ENCODE results near the gene AAMDC. TPM values are rescaled to one million over a fixed set of nuclear protein-coding genes. Genes with fewer than 3 reads are reported as not detected.

The AAMDC gene
- total and polyA plus RNA-seq, 2 donors (not counting 1 experiment from before 2014, with no cell fraction given): 39.6 to 98.4 TPM

DNA sequence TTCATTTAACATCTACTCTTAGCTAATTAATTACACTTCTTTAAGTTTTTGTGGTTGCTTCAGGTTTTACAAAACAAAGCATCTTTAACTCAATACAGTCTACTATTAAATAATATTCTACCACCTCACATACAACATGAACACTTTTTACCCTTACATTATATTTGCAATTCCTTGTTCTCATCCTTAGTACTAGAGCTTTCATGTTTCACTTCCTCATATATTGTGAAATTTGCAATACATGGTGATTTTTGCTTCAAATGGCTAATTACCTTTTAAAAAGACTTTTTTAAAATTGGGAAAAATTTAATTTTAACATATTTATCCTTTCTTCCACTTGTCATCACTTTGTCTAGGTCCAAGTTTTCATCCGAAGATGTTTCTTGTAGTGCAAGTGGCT lies 37.9 kb upstream of the AAMDC start:
- Histone ChIP-seq H3K9ac (ENCODE audit: insufficient read depth, low read length) (no peak overlapping the region), H3K4me3 (replicated peaks in 1 of 4; ENCODE audit: control extremely low read depth in 1 of 4, insufficient read depth in 1 of 4, low read depth in 3 of 4, low read length in 4 of 4) (no peak overlapping the region), H3K27ac (ENCODE audit: insufficient read depth, low read length) (no peak overlapping the region), H3K4me2 (ENCODE audit: extremely low read depth, insufficient read depth, low read length) (no peak overlapping the region), H3K4me1 (ENCODE audit: control insufficient read depth, extremely low read depth, insufficient read depth, low read length) (no peaks in the 10 kb centered on the region), H4K20me1 (ENCODE audit: control insufficient read depth, extremely low read depth, insufficient read depth, low read length) (peaks cover 3% of the 10 kb centered on the region), H3K36me3 (ENCODE audit: control insufficient read depth, insufficient read depth, low read length) (no peaks in the 10 kb centered on the region), H3K9me3 (ENCODE audit: control insufficient read depth, insufficient read depth, low read depth, low read length) (no peaks in the 10 kb centered on the region), H3K27me3 (ENCODE audit: control insufficient read depth, insufficient read depth, low read length) (no peaks in the 10 kb centered on the region), H2AFZ (ENCODE audit: low read length) (no peak overlapping the region), H3K79me2 (ENCODE audit: control insufficient read depth, insufficient read depth, low read length) (peaks cover 29% of the 10 kb centered on the region)
- TF ChIP-seq, protein P1, sequence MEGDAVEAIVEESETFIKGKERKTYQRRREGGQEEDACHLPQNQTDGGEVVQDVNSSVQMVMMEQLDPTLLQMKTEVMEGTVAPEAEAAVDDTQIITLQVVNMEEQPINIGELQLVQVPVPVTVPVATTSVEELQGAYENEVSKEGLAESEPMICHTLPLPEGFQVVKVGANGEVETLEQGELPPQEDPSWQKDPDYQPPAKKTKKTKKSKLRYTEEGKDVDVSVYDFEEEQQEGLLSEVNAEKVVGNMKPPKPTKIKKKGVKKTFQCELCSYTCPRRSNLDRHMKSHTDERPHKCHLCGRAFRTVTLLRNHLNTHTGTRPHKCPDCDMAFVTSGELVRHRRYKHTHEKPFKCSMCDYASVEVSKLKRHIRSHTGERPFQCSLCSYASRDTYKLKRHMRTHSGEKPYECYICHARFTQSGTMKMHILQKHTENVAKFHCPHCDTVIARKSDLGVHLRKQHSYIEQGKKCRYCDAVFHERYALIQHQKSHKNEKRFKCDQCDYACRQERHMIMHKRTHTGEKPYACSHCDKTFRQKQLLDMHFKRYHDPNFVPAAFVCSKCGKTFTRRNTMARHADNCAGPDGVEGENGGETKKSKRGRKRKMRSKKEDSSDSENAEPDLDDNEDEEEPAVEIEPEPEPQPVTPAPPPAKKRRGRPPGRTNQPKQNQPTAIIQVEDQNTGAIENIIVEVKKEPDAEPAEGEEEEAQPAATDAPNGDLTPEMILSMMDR (conservative IDR thresholded peaks at IDR 0.05 in 1 of 2, IDR thresholded peaks at IDR 0.05 in 1 of 2; ENCODE audit: low read depth in 1 of 2, low read length in 2 of 2): no peak
- no peak for TF ChIP-seq EZH2 (IDR thresholded peaks at IDR 0.05; ENCODE audit: low read length, missing control alignments)
- no peak for DNase-seq (ENCODE audit: low read depth in 2 of 2)

- no peak overlapping the region for H3K9ac ChIP-seq (ENCODE audit: insufficient read depth, low read length)
- H4K20me1 ChIP-seq (ENCODE audit: control insufficient read depth, extremely low read depth, insufficient read depth, low read length): peaks cover 3% of the 10 kb centered on the region
- TF ChIP-seq, protein P1 (conservative IDR thresholded peaks at IDR 0.05 in 1 of 2, IDR thresholded peaks at IDR 0.05 in 1 of 2; ENCODE audit: low read depth in 1 of 2, low read length in 2 of 2): no peak
- TF ChIP-seq EZH2 (IDR thresholded peaks at IDR 0.05; ENCODE audit: low read length, missing control alignments): no peak
- peaks cover 33% of the 10 kb centered on the region for H3K79me2 ChIP-seq (ENCODE audit: control insufficient read depth, insufficient read depth, low read length)
- H3K9me3 ChIP-seq (ENCODE audit: control insufficient read depth, insufficient read depth, low read depth, low read length): no peaks in the 10 kb centered on the region
- no peaks in the 10 kb centered on the region for H3K4me1 ChIP-seq (ENCODE audit: control insufficient read depth, extremely low read depth, insufficient read depth, low read length)
- no peak overlapping the region for H2AFZ ChIP-seq (ENCODE audit: low read length)
- no peak overlapping the region for H3K27ac ChIP-seq (ENCODE audit: insufficient read depth, low read length)
- no peak overlapping the region for H3K4me2 ChIP-seq (ENCODE audit: extremely low read depth, insufficient read depth, low read length)
- DNase-seq (ENCODE audit: low read depth in 2 of 2): no peak
- no peaks in the 10 kb centered on the region for H3K36me3 ChIP-seq (ENCODE audit: control insufficient read depth, insufficient read depth, low read length)
- H3K4me3 ChIP-seq (replicated peaks in 1 of 4; ENCODE audit: control extremely low read depth in 1 of 4, insufficient read depth in 1 of 4, low read depth in 3 of 4, low read length in 4 of 4): no peak overlapping the region
- no peaks in the 10 kb centered on the region for H3K27me3 ChIP-seq (ENCODE audit: control insufficient read depth, insufficient read depth, low read length)
Measured at GRCh38 chr11:77784572-77784971, 36.4 kb upstream of the AAMDC start.

DNA sequence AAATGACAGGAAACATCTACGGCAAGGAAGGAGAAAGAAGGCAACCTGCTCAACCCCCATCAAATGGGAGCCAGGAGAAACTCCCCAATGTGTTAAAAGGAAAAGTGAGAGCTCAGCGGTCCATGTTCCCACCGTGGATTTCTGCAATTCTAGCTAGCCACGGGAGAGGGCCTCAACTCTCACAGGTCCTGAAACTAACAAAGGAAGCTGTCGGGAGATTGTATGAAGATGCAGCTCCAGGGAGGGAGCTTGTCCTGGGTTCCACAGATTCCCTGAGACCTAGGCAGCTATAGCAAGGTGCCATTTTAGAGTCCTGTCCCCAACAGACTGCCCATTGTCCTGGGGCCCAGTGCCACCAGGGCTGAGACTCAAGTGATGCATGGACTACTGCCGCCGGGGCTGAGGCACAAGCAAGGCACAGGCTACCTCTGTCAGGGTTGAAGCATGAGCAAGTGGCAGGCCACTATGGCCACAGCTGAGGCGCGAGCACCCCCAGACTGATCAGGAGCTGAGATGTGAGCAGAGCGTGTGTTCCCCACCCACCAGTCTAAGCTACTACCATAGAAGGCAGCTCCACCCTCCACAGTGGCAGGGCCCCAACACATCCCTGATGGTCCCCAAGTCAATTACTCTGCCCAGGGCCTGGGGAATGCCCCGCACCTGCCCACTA lies 31.7 kb upstream of the AAMDC start:
- no peaks in the 10 kb centered on the region for H3K9me3 ChIP-seq (ENCODE audit: control insufficient read depth, insufficient read depth, low read depth, low read length)
- H2AFZ ChIP-seq (ENCODE audit: low read length): no peak overlapping the region
- no peak overlapping the region for H3K4me3 ChIP-seq (replicated peaks in 1 of 4; ENCODE audit: control extremely low read depth in 1 of 4, insufficient read depth in 1 of 4, low read depth in 3 of 4, low read length in 4 of 4)
- peaks cover 64% of the 10 kb centered on the region for H3K79me2 ChIP-seq (ENCODE audit: control insufficient read depth, insufficient read depth, low read length)
- no peak overlapping the region for H3K4me2 ChIP-seq (ENCODE audit: extremely low read depth, insufficient read depth, low read length)
- no peak for DNase-seq (ENCODE audit: low read depth in 2 of 2)
- no peaks in the 10 kb centered on the region for H3K27me3 ChIP-seq (ENCODE audit: control insufficient read depth, insufficient read depth, low read length)
- TF ChIP-seq EZH2 (IDR thresholded peaks at IDR 0.05; ENCODE audit: low read length, missing control alignments): no peak
- TF ChIP-seq, protein P1 (conservative IDR thresholded peaks at IDR 0.05 in 1 of 2, IDR thresholded peaks at IDR 0.05 in 1 of 2; ENCODE audit: low read depth in 1 of 2, low read length in 2 of 2): no peak
- no peak overlapping the region for H3K27ac ChIP-seq (ENCODE audit: insufficient read depth, low read length)
- H4K20me1 ChIP-seq (ENCODE audit: control insufficient read depth, extremely low read depth, insufficient read depth, low read length): no peaks in the 10 kb centered on the region
- no peak overlapping the region for H3K9ac ChIP-seq (ENCODE audit: insufficient read depth, low read length)
- H3K4me1 ChIP-seq (ENCODE audit: control insufficient read depth, extremely low read depth, insufficient read depth, low read length): no peaks in the 10 kb centered on the region
- no peaks in the 10 kb centered on the region for H3K36me3 ChIP-seq (ENCODE audit: control insufficient read depth, insufficient read depth, low read length)

Data from fibroblast of lung (primary cell).